HG03066 (cell line): ENCODE results near the gene NID2.

Source experiments
- ATAC-seq: cut with Tn5 transposase; IDR thresholded peaks from one replicate; pipeline ENCODE4 v1.9.1; 2021; ENCODE audit warnings: low read depth; ENCODE audit not compliant: unreplicated experiment

NID2 gene

GRCh38 chr14:52032204-52032801 is 36.6 kb downstream of the NID2 start:
- no peak for ATAC-seq

GRCh38 chr14:52031781-52032180 is 37.1 kb downstream of the NID2 start:
- no peak for ATAC-seq

DNA sequence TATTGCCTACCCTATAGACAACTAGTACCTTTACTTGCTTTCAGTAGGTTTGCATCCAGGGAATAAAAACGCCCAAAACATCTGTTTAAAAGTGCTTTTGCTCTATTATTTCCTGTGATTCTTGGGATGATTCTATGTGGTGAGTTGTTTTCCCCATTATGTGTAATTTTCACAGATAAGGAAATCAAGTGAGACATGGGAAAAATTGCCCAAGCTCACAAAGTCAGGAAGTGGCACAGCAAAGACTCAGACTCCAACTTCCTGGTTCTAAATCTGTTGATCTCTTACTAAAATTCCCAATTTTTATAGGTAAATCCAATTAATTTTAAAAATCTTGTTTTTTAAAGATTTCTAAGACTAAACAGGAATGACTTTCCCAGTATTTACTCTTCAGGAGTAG is 39.0 kb downstream of the NID2 start:
- ATAC-seq: no peak

GRCh38 chr14:52026901-52027300 is 42.0 kb downstream of the NID2 start:
- ATAC-seq: no peak

DNA sequence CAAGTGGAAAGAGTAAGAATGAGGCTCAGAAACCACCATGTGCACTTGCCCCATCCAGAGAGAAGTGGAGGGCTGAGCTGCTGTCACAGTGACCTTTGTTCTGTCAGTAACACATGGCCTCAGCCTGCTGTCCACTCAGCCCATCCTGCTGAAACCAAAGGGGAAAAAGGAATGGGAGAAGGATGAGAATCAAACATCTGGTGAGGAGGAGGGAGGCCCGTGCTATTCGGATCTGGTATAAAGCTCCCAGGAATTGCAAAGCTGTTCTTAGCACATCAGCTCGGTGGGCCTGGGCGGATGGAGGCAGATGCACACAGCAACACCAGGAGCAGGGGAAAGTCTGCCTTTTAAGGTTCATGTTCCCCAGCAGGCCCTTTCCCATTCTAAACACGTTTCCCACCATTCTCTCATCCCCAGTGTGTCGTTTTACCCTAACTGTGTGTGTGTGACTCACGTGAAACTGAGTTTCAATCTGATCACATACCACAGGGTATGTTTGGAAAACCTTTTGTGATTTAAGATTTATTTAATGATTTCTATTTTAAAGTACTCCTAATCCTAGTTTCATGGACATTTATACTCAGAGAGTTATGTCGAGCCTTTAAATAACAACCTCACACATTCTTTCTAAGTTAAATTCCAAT is 42.7 kb downstream of the NID2 start:
- no peak for ATAC-seq

- ATAC-seq: no peak
These were observed 43.5 kb downstream of the NID2 start for GRCh38 chr14:52025310-52025709.

- no peak for ATAC-seq
These were observed 45.3 kb downstream of the NID2 start for GRCh38 chr14:52023518-52023917.

- ATAC-seq: peak; percentile 56
These were observed 46.8 kb downstream of the NID2 start for GRCh38 chr14:52021957-52022600.

DNA sequence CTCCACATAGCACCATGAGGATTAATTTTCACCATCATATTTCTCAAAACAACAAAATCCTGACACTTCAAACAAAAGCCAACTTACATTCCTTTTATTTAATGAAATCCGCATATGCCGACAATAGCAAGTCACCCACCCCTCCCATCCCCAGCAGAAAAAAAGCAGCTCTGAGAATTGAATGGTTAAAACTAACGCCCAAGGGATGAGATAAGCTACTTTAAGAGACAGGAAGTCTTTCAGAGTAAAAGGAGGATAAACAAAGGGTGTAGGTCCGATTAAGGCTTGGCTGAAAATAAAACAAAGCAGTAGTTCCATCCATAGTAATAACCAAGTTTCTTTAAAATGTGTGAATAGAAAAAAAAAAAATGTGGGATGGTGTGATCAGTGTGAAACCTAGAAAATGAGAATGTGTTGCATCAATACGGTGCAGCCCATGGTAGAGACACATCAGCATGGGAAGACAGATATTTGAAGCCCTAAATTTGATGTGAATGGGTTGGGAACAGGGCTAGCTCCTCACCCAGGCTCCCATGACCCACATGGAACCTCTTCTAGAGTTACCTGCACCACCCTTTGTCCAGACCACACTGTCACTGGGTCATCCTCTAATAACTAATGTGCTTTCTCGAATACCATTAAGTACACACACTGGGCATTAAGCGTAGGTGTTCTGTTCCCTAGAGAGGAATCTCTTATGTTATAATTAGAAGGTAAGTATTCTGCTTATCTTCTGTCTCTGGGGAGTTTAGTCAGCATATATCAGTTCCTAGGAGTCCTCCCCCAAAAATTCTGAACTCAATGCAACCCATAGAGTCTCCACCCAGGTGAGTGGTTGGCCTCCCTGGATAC is 47.8 kb downstream of the NID2 start:
- no peak for ATAC-seq

- ATAC-seq: no peak
These were observed 48.6 kb downstream of the NID2 start for GRCh38 chr14:52020161-52020714.

DNA sequence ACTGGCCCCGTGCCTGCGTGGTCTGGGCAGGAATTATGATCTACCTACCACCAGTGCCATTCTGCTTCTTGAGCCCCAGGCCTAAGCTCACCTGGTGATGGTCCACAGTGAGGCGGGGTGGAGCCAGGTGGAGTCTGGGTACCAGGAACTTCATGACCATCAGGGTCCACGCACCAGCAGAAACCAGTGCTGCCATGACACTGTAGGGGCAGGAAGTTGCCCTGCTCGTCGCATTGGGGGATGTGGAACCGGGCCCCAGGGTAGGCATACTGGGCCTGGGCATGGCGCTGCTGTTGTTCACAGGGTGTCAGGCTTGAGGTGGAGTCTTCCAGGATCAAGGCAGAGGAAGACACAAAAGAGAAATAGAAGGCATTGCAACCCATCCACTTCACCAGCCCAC is 49.9 kb downstream of the NID2 start:
- ATAC-seq: no peak

GRCh38 chr14:52018252-52018651 is 50.6 kb downstream of the NID2 start:
- ATAC-seq: no peak

DNA sequence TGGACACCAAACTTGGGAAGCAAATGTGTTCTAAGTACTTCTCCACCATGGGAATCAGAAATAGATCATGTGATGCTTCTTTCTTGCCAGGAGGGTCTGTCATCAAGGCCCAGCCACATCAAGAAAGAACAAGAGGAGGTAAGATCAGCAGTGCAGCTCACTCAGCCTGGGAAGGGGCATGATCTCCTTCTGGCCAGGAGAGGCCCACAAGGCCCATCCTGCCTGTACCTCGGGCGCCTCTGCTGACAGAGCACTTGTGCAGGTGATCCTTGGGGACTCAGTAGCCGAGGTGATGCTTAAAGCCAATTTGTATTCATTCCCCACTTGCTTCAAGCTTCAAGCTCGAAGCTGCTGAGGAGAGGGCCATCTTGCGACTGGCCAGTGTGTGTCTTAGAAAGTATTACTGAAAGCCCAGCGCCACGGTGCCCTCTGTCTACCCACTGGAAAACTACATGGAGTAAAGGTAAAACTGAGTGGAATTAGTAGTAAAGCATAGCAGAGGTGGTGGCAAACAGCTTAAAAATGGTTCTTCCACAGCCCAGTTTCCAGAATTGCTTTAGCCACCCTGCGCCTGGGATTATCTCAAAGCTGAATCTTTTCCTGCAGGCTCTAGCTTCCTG is 53.3 kb downstream of the NID2 start:
- no peak for ATAC-seq

DNA sequence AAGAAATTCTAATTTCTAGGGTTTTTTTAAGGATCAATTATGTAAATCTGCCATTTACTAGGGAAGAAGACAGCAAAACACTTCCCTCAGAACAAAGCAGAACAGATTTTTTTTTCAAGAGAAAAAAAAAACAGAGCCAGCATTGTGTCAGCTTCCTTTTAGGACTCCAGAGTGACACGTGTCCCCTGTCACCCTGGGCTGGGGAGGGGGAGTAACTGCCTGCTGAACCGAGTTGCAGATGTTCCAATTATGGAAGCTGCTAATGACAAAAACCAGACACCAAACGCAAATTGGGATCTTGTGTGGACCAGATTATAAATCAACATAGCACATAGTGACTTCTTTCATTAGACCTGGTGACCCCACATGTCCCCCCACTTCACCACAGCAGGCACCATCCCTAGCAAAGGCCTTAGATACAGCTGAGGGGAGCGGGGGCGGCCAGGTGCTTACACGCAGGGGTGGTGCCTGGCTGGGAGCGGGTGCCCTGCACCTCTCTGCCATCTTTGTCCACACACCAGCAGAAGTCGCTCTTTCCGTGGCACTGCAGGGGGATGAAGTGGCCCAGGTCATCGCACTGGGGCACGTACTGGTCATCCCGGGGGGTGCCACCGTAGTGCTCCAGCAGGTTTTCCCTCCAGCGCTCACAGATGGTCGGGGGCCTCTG is 54.1 kb downstream of the NID2 start:
- no peak for ATAC-seq

DNA sequence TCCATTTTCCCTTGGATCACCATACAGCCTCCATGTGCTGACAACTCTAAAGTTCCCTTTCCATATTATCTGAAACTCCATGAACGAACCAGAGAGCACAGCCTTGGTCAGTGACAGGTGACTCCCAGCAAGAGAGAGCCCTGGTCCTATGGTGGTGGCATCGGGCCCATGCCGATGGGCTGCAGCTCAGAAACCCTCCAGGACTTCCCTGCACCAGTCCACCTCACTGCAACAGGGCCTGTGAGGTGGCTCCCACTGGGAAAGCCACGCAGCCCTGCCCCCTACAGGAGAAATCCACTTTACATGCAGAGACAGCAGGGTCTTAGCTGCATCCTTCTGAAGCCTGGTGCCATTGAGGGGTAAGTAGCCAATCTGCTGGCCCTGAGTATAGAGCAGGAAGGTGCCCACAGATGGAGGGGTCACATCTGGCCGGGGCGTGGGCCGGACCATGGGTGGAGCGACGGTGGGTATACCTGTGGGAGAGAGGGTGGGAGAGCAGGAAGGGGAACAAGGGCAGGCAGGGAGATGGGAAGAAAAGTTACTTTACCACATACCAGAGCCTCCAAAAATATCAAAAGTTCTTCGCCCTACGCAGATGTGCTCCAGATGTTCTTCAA is 54.8 kb downstream of the NID2 start:
- no peak for ATAC-seq

GRCh38 chr14:52012635-52013034 is 56.2 kb downstream of the NID2 start:
- no peak for ATAC-seq

DNA sequence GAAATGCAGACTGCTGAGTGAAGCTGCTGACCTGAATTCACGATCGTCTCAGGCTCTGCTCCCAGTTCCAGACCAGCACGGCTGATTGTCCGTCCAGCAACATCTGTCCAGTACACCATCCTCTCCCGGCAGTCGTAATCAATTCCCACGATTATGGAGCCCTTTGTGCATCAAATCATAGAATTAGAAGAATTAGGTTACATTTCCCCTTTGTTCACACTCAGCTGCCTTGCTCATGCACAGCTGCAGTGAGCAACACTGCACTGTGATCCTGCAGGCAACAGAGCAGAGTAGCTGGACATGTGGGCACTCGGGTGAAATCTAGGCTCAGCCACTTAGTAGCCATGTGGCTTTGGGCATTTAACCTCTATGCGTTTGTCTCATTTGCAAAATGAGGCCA is 57.3 kb downstream of the NID2 start:
- ATAC-seq: no peak

GRCh38 chr14:52010173-52010693 is 58.6 kb downstream of the NID2 start:
- no peak for ATAC-seq

DNA sequence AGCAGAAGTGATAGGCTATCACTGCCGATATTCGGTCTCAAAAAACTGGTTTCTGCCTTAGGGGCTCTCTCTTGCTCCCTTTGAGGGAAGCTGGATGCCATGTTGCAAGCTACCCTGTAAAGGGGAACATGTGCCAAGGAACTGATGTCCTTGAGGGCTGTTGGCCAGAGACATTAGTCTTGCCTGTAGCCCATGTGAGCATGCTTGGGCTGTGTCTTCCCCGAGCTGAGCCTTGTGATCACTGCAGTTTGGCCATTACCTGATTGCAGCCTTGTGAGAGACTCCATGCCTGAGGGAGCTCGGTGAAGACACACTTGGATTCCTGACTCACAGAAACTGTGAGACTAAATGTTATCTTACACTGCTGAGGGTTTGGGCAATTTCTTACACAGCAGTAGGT is 60.7 kb downstream of the NID2 start:
- ATAC-seq: no peak
